HEK293T (cell line): Measurements from ENCODE around the gene CCM2L.

ENCODE experiments used
- ARNT ChIP-seq: fragments of 450-650 bp; IDR thresholded peaks from 2 replicates; pipeline ENCODE4 v1.6.1; 2017; ENCODE audit warnings: mild to moderate bottlenecking
- BHLHE40 ChIP-seq: fragments of 450-650 bp; IDR thresholded peaks from 2 replicates; pipeline ENCODE4 v1.6.1; 2016; ENCODE audit warnings: mild to moderate bottlenecking, moderate library complexity, borderline replicate concordance
- CTBP1 ChIP-seq: fragments of 450-650 bp; IDR thresholded peaks from 2 replicates; pipeline ENCODE4 v1.6.1; 2016; ENCODE audit warnings: borderline replicate concordance
- ELF4 ChIP-seq: fragments of 450-650 bp; IDR thresholded peaks from 2 replicates; pipeline ENCODE4 v1.6.1; 2017; ENCODE audit warnings: antibody characterized with exemption
- FOXA1 ChIP-seq: fragments of 450-650 bp; IDR thresholded peaks from 2 replicates; pipeline ENCODE4 v1.6.1; 2016; ENCODE audit warnings: mild to moderate bottlenecking
- FOXM1 ChIP-seq: fragments of 450-650 bp; IDR thresholded peaks from 2 replicates; pipeline ENCODE4 v1.6.1; 2017; ENCODE audit warnings: mild to moderate bottlenecking, borderline replicate concordance
- L3MBTL2 ChIP-seq: fragments of 450-650 bp; conservative IDR thresholded peaks from 2 replicates; pipeline ENCODE4 v1.6.1; 2016; ENCODE audit warnings: mild to moderate bottlenecking
- NFRKB ChIP-seq: fragments of 450-650 bp; IDR thresholded peaks from 2 replicates; pipeline ENCODE4 v1.6.1; 2016; ENCODE audit warnings: mild to moderate bottlenecking, moderate library complexity
- SP1 ChIP-seq: fragments of 450-650 bp; IDR thresholded peaks from 2 replicates; pipeline ENCODE4 v1.6.1; 2017
- TARDBP ChIP-seq: fragments of 450-650 bp; IDR thresholded peaks from 2 replicates; pipeline ENCODE4 v1.6.1; 2016
- ZNF384 ChIP-seq: fragments of 450-650 bp; IDR thresholded peaks from 2 replicates; pipeline ENCODE4 v1.6.1; 2016

DNA sequence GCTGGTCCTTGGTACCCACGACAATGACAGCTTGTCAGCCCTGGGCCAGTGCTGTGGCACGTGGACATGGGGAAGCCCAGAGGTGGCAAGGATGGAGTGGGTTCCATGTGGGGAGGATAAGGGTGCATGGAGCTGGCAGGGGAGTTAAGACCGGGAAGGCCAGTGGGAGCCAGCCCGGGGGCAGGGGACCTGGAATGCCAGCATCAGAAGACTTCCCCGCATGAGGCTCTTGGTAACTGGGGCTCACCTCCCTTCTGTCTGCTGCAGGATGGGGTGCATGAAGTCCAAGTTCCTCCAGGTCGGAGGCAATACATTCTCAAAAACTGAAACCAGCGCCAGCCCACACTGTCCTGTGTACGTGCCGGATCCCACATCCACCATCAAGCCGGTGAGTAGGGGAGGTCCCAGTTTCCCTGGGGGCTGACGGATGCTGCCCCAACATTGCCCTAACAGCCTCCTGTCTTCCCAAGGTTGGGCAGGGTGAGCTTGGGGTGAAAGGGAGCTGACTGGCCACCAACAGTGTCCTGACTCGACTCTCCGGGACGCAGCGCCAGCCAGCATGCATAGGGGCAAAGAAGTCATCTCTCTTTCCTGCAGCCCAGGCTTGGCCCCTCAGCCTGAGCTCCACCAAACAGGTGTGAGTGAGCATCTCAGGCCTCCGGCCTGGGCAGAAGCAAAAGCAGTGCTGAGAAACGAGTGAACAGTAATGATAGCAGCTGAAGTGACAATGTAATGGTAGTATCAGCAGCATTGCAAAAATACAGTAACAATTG is 61.3 kb downstream of the CCM2L start:
- TF ChIP-seq BHLHE40 (no peak), L3MBTL2 (no peak), FOXM1 (no peak), ZNF384 (no peak), SP1 (no peak), CTBP1 (no peak), ARNT (no peak), FOXA1 (no peak), NFRKB (no peak), ELF4 (no peak), TARDBP (no peak)
